ENCODE results near the gene GPT2.
"Not testable (repeated sequence)": the region's sequence is repeated elsewhere in the genome, so short reads cannot be mapped to it uniquely, and the experiment has no call there.

Gene GPT2

DNA sequence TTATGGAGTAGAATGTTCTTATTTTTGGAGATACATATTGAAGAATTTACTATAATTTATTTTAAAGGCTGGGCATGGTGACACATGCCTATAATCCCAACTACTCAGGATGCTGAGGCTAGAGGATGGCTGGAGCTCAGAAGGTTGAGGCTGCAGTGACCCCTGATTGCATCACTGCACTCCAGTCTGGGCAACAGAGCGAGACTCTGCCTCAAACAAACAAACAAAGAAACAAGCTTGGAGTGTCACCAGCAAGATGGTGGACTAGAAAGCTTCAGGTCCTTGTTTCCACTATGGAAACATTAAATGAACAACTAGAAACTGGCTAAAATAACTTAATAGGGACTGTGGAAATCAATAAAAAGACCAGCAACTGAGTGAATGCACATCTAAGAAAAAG, 17.9 kb upstream of the GPT2 start:
- in situ Hi-C loops (cut with HindIII; ENCODE audit: low sequenced_read_pairs): loop anchor here (10.0 kb wide), 1 partner anchor 89 kb away; no protein-coding TSS in a partner anchor
- no peak overlapping the region for H3K4me3 ChIP-seq (ENCODE audit: low read depth, low read length)
- no peak for DNase-seq (ENCODE audit: low read depth)
- TF ChIP-seq, protein P1, sequence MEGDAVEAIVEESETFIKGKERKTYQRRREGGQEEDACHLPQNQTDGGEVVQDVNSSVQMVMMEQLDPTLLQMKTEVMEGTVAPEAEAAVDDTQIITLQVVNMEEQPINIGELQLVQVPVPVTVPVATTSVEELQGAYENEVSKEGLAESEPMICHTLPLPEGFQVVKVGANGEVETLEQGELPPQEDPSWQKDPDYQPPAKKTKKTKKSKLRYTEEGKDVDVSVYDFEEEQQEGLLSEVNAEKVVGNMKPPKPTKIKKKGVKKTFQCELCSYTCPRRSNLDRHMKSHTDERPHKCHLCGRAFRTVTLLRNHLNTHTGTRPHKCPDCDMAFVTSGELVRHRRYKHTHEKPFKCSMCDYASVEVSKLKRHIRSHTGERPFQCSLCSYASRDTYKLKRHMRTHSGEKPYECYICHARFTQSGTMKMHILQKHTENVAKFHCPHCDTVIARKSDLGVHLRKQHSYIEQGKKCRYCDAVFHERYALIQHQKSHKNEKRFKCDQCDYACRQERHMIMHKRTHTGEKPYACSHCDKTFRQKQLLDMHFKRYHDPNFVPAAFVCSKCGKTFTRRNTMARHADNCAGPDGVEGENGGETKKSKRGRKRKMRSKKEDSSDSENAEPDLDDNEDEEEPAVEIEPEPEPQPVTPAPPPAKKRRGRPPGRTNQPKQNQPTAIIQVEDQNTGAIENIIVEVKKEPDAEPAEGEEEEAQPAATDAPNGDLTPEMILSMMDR (IDR thresholded peaks at IDR 0.05; ENCODE audit: low read depth, low read length, missing control alignments): no peak

DNA sequence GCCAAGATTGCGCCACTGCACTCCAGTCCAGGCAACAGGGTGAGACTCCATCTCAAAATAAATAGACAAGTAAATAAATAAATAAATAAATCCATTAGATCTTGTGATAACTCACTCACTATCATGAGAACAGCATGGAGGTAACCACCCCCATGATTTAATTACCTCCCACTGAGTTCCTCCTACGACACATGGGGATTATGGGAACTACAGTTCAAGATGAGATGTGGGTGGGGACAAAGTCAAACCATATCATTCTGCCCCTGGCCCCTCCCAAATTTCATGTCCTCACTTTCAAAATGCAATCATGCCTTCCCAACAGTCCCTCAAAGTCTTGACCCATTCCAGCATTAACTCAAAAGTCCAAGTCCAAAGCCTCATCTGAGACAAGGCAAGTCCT, 16.7 kb upstream of the GPT2 start:
- not testable (repeated sequence) for DNase-seq (ENCODE audit: low read depth); H3K4me3 ChIP-seq (ENCODE audit: low read depth, low read length)
- in situ Hi-C loops (cut with HindIII; ENCODE audit: low sequenced_read_pairs): loop anchor here (10.0 kb wide), 1 partner anchor 87 kb away; no protein-coding TSS in a partner anchor

DNA sequence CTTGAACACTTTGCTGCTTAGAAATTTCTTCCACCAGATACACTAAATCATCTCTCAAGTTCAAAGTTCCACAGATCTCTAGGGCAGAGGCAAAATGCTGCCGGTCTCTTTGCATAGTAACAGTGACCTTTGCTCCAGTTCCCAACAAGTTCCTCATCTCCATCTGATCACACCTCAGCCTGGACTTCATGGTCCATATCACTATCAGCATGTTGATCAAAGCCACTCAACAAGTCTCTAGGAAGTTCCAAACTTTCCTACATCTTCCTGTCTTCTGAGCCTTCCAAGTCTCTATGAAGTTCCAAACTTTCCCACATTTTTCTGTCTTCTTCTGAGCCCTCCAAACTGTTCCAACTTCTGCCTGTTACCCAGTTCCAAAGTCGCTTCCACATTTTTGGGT, 15.3 kb upstream of the GPT2 start:
- in situ Hi-C loops (cut with HindIII; ENCODE audit: low sequenced_read_pairs): loop anchor here (10.0 kb wide), 1 partner anchor 86 kb away; no protein-coding TSS in a partner anchor
- H3K4me3 ChIP-seq (ENCODE audit: low read depth, low read length); DNase-seq (ENCODE audit: low read depth): not testable (repeated sequence)

DNA sequence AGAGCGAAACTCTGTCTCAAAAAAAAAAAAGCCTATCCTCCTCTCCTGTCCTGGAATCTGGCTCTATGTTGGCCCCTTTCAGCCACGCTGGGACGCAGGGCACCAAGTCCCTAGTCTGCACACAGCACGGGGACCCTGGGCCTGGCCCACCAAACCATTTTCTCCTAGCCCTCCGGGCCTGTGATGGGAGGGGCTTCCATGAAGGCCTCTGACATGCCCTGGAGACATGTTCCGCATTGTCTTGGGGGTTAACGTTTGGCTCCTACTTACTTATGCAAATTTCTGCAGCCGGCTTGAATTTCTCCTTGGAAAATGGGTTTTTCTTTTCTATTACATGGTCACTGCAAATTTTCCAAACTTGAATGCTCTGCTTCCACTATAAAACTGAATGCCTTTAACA, 12.6 kb upstream of the GPT2 start:
- no peak overlapping the region for H3K4me3 ChIP-seq (ENCODE audit: low read depth, low read length)
- TF ChIP-seq, protein P1 (IDR thresholded peaks at IDR 0.05; ENCODE audit: low read depth, low read length, missing control alignments): no peak
- DNase-seq (ENCODE audit: low read depth): no peak
- in situ Hi-C loops (cut with HindIII; ENCODE audit: low sequenced_read_pairs): no loop called here

DNA sequence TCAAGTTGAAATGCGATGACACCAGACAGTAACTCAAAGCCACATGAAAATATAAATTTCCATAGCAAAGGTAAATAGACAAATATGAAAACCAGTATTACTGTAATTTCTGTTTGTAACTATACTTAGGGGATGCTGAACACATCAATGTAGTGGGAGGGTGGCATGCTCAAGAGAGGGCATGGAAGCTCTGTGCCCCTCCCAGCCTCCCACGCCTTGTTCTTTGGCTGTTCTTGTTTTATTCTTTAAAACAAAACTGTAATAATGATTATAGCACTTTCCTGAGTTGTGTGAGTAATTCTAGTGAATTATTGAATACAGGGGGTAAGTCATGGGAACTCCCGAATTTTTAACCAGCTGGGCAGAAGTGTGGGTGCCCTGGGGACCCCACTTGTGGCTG, 11.0 kb upstream of the GPT2 start:
- H3K4me3 ChIP-seq (ENCODE audit: low read depth, low read length): no peak overlapping the region
- in situ Hi-C loops (cut with HindIII; ENCODE audit: low sequenced_read_pairs): no loop called here
- TF ChIP-seq, protein P1 (IDR thresholded peaks at IDR 0.05; ENCODE audit: low read depth, low read length, missing control alignments): no peak
- DNase-seq (ENCODE audit: low read depth): no peak

DNA sequence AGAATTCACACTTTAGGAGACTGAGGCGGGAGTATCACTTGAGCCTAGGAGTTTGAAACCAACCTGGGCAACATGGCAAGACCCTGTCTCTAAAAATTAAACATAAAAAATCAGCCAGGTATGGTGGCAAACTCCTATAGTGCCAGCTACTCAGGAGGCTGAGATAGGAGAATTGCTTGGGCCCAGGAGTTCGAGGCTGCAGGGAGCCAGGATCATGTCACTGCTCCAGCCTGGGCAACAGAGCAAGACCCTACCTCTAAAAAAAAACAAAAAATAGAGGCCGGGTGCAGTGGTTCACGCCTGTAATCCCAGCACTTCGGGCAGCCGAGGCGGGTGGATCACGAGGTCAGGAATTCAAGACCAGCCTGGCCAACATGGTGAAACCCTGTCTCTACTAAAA, 8.9 kb upstream of the GPT2 start:
- DNase-seq (ENCODE audit: low read depth): no peak
- in situ Hi-C loops (cut with HindIII; ENCODE audit: low sequenced_read_pairs): no loop called here
- H3K4me3 ChIP-seq (ENCODE audit: low read depth, low read length): no peak overlapping the region
- TF ChIP-seq, protein P1 (IDR thresholded peaks at IDR 0.05; ENCODE audit: low read depth, low read length, missing control alignments): no peak

DNA sequence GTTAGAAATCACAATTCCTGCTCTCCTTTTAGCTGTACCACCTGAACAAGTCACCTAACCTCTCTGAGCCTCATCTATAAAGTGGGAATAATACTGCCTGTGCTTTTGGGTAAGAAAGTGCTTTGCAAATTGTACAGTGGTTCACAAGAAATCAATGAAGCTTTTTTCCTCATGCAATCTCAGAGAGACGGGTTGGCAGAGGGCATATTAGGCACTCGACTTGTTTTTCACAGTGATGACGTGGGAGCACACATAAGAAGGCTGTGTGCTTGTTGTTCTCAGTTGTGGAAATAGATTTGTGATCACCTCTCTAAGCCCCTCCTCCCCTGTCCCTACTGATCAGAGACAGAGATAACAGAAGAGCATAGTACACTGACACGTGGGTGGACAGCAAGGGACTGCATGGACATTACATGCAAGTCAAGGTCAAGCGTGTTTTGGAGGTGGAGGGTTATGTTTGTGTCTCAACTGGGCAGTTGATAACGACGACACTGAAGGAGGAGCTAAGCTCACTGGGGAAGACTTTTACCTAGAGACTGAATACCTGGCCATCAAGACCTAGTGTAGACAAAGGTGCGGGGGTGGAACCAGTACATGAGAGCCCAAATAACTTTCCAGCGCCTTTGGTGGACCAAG, 1.7 kb upstream of the GPT2 start:
- in situ Hi-C loops (cut with HindIII; ENCODE audit: low sequenced_read_pairs): no loop called here
- TF ChIP-seq, protein P1 (IDR thresholded peaks at IDR 0.05; ENCODE audit: low read depth, low read length, missing control alignments): no peak
- H3K4me3 ChIP-seq (ENCODE audit: low read depth, low read length): no peak overlapping the region
- no peak for DNase-seq (ENCODE audit: low read depth)

DNA sequence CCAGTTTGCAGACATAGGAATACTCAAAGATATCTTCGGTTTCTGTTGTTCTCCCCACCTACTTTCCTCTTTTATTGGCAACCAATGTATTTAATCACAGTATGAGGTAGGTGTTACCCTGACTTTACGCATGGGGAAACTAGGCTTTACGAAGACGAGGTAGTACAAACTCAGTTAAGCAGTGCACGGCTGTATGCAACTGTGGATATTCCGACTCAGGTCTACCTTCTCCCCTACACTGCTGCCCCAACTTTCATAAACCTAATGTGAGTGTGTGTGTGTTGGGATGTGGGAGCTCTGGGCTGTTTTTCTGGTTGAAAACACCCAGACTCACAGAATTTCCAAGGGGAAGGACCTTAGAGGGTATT, 1.2 kb upstream of the GPT2 start:
- DNase-seq (ENCODE audit: low read depth): no peak
- in situ Hi-C loops (cut with HindIII; ENCODE audit: low sequenced_read_pairs): no loop called here
- TF ChIP-seq, protein P1 (IDR thresholded peaks at IDR 0.05; ENCODE audit: low read depth, low read length, missing control alignments): no peak
- no peak overlapping the region for H3K4me3 ChIP-seq (ENCODE audit: low read depth, low read length)

Measured in astrocyte of the cerebellum (primary cell).